HCT116 (cell line): Measurements from ENCODE around the gene SOS1. TPM values are rescaled to one million over a fixed set of nuclear protein-coding genes. Genes with fewer than 3 reads are reported as not detected.

Experiments
- ATAC-seq: fragments of 200-7000 bp; cut with Tn5 transposase; 2 replicates; pipeline ENCODE4 v1.9.1; 2020; ENCODE audit warnings: mild to moderate bottlenecking, moderate library complexity
- BruUV-seq: library from RNA; stranded (reverse); fragments of 400-500 nt; replicated peaks from 2 replicates; lab custom pipeline; 2021; lab: Mats Ljungman, UMichigan
- CTCF ChIA-PET: fragments of 300-600 bp; sonication (Branson Sonifier 250); formaldehyde crosslinking; loops from one replicate; lab custom pipeline; 2021; ENCODE audit warnings: antibody characterized with exemption; lab: Charles Lee
- POLR2A ChIA-PET: fragments of 300-600, 350-600 bp; sonication (Branson Sonifier 250); formaldehyde crosslinking; loops from one replicate; lab custom pipeline; 2021; ENCODE audit warnings: antibody characterized with exemption; lab: Charles Lee
- RAD21 ChIA-PET, 2 experiments: fragments of 300-600 bp; sonication (Branson Sonifier 250); formaldehyde crosslinking; loops; one replicate each; lab custom pipeline; 2023; ENCODE audit warnings: low total read pairs in 2 of 2; ENCODE audit not compliant: uncharacterized antibody in 2 of 2, unreplicated experiment in 2 of 2, low non-redundant PET in 1 of 2; lab: Charles Lee
- DNase-seq: peaks from one replicate; pipeline ENCODE4 v3.0.0-alpha.2; 2010; ENCODE audit warnings: low read depth, low spot score
- H2AFZ ChIP-seq: fragments of 200-600 bp; shearing (Covaris generic), sonication (generic); 2 replicates; pipeline ENCODE4 v1.6.1; 2017; ENCODE audit warnings: low read depth, mixed run types, mixed read lengths, antibody characterized with exemption, low read length; ENCODE audit not compliant: poor library complexity, severe bottlenecking
- H3K27ac ChIP-seq: 2 replicates; pipeline ENCODE4 v1.5.1; 2012; ENCODE audit warnings: low read depth, low read length
- H3K27me3 ChIP-seq: fragments of 200-600 bp; sonication (generic); 2 replicates; pipeline ENCODE4 v1.6.1; 2016; ENCODE audit warnings: mixed run types, low read length, mixed read lengths; ENCODE audit not compliant: insufficient read depth
- H3K36me3 ChIP-seq, 2 experiments: fragments of 200-500 bp in 1 of 2; fragments of 200-600 bp in 1 of 2; sonication (Bioruptor generic) in 1 of 2; sonication (generic) in 1 of 2; 2 replicates each; pipeline versions ENCODE4 v1.5.1 to v1.6.1; 2014 to 2016; ENCODE audit warnings: low read length in 2 of 2, inconsistent platforms in 1 of 2, mixed read lengths in 1 of 2, mixed run types in 1 of 2; ENCODE audit not compliant: insufficient read depth in 2 of 2, control insufficient read depth in 1 of 2
- H3K4me1 ChIP-seq, 2 experiments: fragments of 200-600 bp in 1 of 2; sonication (generic) in 1 of 2; 2 replicates each; pipeline versions ENCODE4 v1.5.1 to v1.6.1; 2012 to 2017; ENCODE audit warnings: low read length in 2 of 2, inconsistent platforms in 1 of 2, mild to moderate bottlenecking in 1 of 2, mixed read lengths in 1 of 2, mixed run types in 1 of 2, moderate library complexity in 1 of 2; ENCODE audit not compliant: insufficient read depth in 2 of 2, control insufficient read depth in 1 of 2
- H3K4me2 ChIP-seq: fragments of 200-600 bp; sonication (generic); 2 replicates; pipeline ENCODE4 v1.6.1; 2017; ENCODE audit warnings: mixed run types, low read length, mixed read lengths
- H3K4me3 ChIP-seq, 2 experiments: fragments of 200-600 bp in 1 of 2; sonication (generic) in 1 of 2; replicated peaks in 1 of 2; 2 replicates each; pipeline ENCODE4 v1.5.1; 2011 to 2016; ENCODE audit warnings: low read length in 2 of 2, control low read depth in 1 of 2, low read depth in 1 of 2, mild to moderate bottlenecking in 1 of 2, mixed read lengths in 1 of 2, mixed run types in 1 of 2
- H3K79me2 ChIP-seq: fragments of 200-600 bp; sonication (generic); 2 replicates; pipeline ENCODE4 v1.6.1; 2017; ENCODE audit warnings: mild to moderate bottlenecking, mixed run types, low read length, moderate library complexity, mixed read lengths; ENCODE audit not compliant: insufficient read depth
- H3K9ac ChIP-seq: fragments of 200-600 bp; sonication (generic); 2 replicates; pipeline ENCODE4 v1.6.1; 2016; ENCODE audit warnings: low read length, mixed read lengths
- H3K9me2 ChIP-seq: fragments of 200-600 bp; sonication (generic), shearing (Covaris generic); 2 replicates; pipeline ENCODE4 v1.6.1; 2017; ENCODE audit warnings: mixed run types, mild to moderate bottlenecking, moderate library complexity; ENCODE audit not compliant: insufficient read depth
- H3K9me3 ChIP-seq, 2 experiments: fragments of 200-500 bp in 1 of 2; fragments of 200-600 bp in 1 of 2; sonication (Bioruptor generic) in 1 of 2; sonication (generic) in 1 of 2; 2 replicates each; pipeline ENCODE4 v1.6.1; 2014 to 2017; ENCODE audit warnings: low read length in 2 of 2, mixed read lengths in 2 of 2, inconsistent platforms in 1 of 2, low read depth in 1 of 2, mild to moderate bottlenecking in 1 of 2, mixed run types in 1 of 2, moderate library complexity in 1 of 2; ENCODE audit not compliant: control insufficient read depth in 1 of 2, insufficient read depth in 1 of 2
- H4K20me1 ChIP-seq: fragments of 200-600 bp; sonication (generic), shearing (Covaris generic); 2 replicates; pipeline ENCODE4 v1.6.1; 2017; ENCODE audit warnings: mixed run types, mild to moderate bottlenecking, moderate library complexity; ENCODE audit not compliant: insufficient read depth
- ELF1 ChIP-seq: IDR thresholded peaks from 2 replicates; pipeline ENCODE4 v1.6.1; 2012; ENCODE audit warnings: low read depth, borderline replicate concordance
- POLR2AphosphoS5 ChIP-seq: IDR thresholded peaks from 2 replicates; pipeline ENCODE4 v1.6.1; 2011; ENCODE audit warnings: mild to moderate bottlenecking, low read depth, low read length, moderate library complexity
- TCF7L2 ChIP-seq: IDR thresholded peaks from 2 replicates; pipeline ENCODE4 v1.7.0; 2011; ENCODE audit warnings: borderline replicate concordance, inconsistent platforms; ENCODE audit not compliant: insufficient read depth, insufficient read length; ENCODE audit errors: extremely low read depth
- intact Hi-C: fragments of 100-400 bp; cut with micrococcal nuclease; formaldehyde crosslinking; loops from 2 replicates; pipeline ENCODE4 v1.10.0; 2022
- total RNA-seq: library from RNA; stranded (reverse); gene quantifications from one replicate; pipeline ENCODE4 v1.2.1, GENCODE V29; 2021; ENCODE audit not compliant: unreplicated experiment
- TF ChIP-seq, protein P1 (sequence below): IDR thresholded peaks from 2 replicates; pipeline ENCODE4 v1.6.1; 2012; ENCODE audit warnings: low read depth

Gene SOS1
- total RNA-seq, 1 experiment from 2014 or later = 19.4 TPM

DNA sequence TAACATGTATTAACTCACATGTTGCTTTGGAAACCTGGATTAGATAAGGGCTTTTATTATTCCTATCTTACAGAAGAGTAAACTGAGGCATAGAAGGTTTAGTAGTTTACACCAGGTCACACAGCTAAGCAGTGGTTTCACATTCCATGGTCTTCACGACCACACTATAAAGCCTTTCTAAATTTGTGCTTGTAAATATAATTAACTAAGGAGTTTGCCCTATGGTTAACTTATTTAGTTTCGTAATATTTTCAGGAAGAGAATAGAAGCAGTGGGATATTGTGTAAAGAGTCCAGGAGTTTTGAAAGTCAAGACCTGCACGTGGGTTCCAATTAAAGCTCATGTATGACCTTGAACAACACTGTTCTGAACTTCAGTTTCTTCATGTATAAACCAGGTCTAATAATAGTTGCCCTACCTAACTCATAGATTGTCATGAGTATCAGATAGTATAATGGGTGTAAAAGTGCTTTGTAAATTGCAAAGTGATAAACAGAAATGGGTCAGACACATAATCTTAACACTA, 19.5 kb upstream of the SOS1 start:
- BruUV-seq = no TSS peak
- H2AFZ ChIP-seq = no peak overlapping the region
- no peaks in the 10 kb centered on the region for H3K79me2 ChIP-seq
- H3K4me2 ChIP-seq = no peak overlapping the region
- H3K4me3 ChIP-seq = no peak overlapping the region
- H3K4me1 ChIP-seq = no peaks in the 10 kb centered on the region
- H3K9me3 ChIP-seq = no peaks in the 10 kb centered on the region
- CTCF ChIA-PET = no interaction called here
- RAD21 ChIA-PET = no interaction called here
- no peaks in the 10 kb centered on the region for H3K27me3 ChIP-seq
- no peaks in the 10 kb centered on the region for H3K9me2 ChIP-seq
- no peaks in the 10 kb centered on the region for H4K20me1 ChIP-seq
- H3K27ac ChIP-seq = no peak overlapping the region
- POLR2A ChIA-PET = no interaction called here
- ATAC-seq (no peak), DNase-seq (no peak)
- intact Hi-C loops = no loop called here
- H3K9ac ChIP-seq = no peak overlapping the region
- TF ChIP-seq POLR2AphosphoS5 (no peak), TCF7L2 (no peak), ELF1 (no peak)
- TF ChIP-seq, protein P1, sequence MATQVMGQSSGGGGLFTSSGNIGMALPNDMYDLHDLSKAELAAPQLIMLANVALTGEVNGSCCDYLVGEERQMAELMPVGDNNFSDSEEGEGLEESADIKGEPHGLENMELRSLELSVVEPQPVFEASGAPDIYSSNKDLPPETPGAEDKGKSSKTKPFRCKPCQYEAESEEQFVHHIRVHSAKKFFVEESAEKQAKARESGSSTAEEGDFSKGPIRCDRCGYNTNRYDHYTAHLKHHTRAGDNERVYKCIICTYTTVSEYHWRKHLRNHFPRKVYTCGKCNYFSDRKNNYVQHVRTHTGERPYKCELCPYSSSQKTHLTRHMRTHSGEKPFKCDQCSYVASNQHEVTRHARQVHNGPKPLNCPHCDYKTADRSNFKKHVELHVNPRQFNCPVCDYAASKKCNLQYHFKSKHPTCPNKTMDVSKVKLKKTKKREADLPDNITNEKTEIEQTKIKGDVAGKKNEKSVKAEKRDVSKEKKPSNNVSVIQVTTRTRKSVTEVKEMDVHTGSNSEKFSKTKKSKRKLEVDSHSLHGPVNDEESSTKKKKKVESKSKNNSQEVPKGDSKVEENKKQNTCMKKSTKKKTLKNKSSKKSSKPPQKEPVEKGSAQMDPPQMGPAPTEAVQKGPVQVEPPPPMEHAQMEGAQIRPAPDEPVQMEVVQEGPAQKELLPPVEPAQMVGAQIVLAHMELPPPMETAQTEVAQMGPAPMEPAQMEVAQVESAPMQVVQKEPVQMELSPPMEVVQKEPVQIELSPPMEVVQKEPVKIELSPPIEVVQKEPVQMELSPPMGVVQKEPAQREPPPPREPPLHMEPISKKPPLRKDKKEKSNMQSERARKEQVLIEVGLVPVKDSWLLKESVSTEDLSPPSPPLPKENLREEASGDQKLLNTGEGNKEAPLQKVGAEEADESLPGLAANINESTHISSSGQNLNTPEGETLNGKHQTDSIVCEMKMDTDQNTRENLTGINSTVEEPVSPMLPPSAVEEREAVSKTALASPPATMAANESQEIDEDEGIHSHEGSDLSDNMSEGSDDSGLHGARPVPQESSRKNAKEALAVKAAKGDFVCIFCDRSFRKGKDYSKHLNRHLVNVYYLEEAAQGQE = no peak
- H3K36me3 ChIP-seq = no peaks in the 10 kb centered on the region
